NCI-H1092 treated with DMSO at 0.1 percent for 48 hours (cell line): ENCODE data around the gene SLC38A10.
"Not testable (repeated sequence)": the region's sequence is repeated elsewhere in the genome, so short reads cannot be mapped to it uniquely, and the experiment has no call there.

Experiments
- DNase-seq: peaks from one replicate; lab custom pipeline; 2025; lab: John Stamatoyannopoulos, UW

Gene SLC38A10

GRCh38 chr17:81230043-81230820 is 64.9 kb downstream of the SLC38A10 start:
- no peak for DNase-seq

- no peak for DNase-seq
These were observed 65.5 kb downstream of the SLC38A10 start for GRCh38 chr17:81229666-81229920.

GRCh38 chr17:81228834-81229665 is 66.1 kb downstream of the SLC38A10 start:
- DNase-seq = no peak

- no peak for DNase-seq
These were observed 66.7 kb downstream of the SLC38A10 start for GRCh38 chr17:81228420-81228819.

- DNase-seq = not testable (repeated sequence)
These were observed 67.5 kb downstream of the SLC38A10 start for GRCh38 chr17:81227630-81228029.

- peak; percentile 51 for DNase-seq
These were observed 71.4 kb downstream of the SLC38A10 start for GRCh38 chr17:81223762-81224130.

DNA sequence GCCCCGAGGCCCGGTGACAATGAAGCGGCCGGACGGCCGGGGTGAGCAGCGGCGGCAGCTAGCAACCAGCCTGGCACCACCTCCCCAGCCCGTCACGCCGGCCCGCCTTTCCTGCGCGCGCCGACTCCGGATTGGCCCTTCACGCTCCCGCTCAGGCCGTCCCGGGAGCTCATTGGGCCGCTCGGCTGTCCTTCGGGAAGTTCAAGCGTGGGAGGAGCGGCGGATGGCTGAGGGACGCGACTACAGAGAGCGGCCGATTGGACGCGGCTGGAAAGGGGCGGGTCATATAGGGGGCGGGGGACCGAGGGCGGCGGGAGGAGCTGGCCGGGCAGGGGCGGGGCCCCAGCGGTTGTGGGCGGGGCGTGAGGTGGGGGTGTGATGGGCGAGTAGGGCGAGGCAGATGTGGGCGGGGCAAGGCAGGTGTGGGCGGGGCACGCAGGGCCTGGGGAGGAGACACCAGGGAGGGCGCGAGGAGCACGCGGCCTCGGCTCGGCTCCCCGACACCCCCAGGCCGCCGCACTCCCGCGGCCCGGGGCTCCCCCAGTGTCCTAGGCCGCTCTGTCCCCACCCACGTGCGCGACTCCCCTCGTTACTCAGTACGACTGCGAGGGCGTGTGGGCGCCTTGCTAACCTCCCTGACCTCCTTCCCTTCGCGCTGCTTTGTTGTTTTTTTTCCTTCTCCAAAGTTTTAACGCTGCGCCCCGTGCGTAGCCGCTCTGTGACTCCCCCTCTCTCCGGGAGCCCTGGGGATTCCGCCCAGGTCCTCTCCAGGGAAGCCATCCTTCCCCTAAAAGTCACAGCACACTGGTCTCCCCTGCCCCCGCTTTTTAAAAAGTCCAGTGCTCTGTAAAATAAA is 72.0 kb downstream of the SLC38A10 start, which contains the start of gene CEP131:
CEP131 (minus strand) TSS at position 60 of the 856 bp plus-strand sequence. CDS start 2,909 bp downstream, outside the sequence.
- peak; percentile 97 for DNase-seq

GRCh38 chr17:81222620-81222905 is 72.5 kb downstream of the SLC38A10 start:
- DNase-seq = no peak

DNA sequence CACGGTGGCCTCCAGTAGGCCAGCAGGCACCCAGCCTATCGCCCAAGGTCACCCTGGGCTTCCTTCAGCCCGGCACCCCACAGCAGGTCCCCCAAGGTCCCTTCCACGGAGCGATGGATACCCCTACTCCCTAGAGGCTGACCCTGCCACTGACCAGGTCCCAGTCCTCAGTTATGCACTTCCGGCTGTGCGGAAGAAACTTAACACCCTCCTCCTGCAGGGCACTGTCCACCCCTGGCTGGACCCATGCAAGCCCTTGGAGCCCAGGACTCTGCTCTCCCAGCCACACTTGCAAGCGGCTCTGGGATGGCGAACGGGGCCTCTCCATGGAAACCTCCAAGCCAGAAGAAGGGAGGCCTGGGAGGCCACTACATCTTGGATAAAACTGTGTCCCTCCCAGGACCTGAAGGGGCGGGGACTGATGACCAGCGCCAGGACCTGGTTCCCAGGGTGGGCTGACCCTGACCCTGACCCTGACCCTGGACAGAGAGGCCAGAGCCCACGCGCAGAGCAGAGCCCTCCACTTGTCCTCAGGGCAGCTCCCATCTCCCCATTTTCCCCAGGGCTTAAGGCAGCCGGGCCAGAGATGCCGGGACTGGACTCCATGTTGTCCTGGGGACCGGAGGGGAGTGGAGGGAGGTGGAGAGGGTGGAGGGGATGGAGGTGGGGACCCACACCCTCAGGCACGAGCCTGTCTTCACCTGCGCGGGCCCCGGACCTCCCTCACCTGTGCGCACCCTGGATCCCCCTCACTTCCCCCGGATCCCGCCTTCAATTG is 73.1 kb downstream of the SLC38A10 start:
- DNase-seq = no peak

DNA sequence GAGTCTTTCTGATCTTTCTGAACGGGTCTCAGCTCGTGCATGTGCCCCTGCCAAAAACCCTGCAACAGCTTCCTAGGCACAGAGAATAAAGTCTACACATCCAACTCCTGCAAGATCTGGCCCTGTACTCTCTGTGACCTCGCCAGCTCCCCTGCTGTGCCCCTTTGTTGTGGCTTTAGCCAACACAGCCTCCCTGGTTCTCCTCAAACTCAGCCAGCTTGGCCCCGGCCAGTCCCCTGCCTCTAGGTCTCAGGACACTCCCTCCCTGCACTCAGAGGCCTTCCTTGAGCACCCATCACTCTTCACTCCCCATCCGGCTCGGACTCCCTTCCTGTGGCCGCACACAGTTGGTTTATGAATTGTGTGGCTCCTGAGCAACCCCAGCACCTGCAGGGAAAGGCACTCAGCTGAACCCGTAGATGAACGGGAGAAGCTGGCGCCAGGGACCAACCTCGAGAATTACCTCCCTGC is 73.7 kb downstream of the SLC38A10 start:
- no peak for DNase-seq

GRCh38 chr17:81219476-81220180 is 75.5 kb downstream of the SLC38A10 start:
- DNase-seq = no peak

GRCh38 chr17:81218991-81219390 is 76.1 kb downstream of the SLC38A10 start:
- DNase-seq = no peak

DNA sequence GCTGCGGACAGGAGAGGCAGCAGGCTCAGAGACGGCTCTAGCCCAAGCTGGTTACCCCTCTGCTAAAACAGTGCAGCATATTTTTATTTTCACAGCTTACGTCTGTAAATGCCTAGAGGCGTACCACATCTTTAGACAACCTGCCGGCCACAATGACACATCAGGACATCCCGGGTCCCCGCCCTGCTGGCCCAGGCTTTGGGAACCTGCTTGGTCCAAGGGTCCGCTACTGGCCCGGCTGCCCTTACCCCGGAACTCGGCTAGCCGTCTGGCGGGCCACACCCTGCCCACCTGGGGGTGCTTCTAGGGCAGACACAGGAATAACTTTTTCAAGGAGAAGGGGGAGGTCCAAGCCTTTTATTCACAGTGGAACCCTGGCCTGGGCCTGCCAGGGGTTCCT is 76.6 kb downstream of the SLC38A10 start:
- no peak for DNase-seq

DNA sequence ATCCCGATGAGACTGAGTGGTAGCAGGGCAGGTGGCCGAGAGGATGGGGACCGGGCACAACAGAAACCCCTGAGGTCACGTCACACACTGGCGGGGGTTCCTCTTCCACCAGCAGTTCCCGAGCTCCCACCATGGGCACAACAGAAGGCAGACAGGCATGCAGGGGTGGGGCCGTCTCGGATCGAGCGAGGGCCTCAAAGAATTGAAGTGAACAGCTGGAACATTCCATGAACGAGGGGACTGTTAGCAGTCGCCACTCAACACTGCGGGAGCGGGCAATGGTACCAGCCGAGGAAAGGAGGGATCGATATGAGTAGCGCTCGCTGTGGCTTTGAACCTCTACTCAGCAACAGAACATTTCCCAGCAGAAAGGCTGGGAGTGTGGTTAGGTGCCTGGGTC is 77.6 kb downstream of the SLC38A10 start:
- no peak for DNase-seq

GRCh38 chr17:81213978-81214377 is 81.1 kb downstream of the SLC38A10 start:
- DNase-seq = no peak

GRCh38 chr17:81212365-81212764 is 82.7 kb downstream of the SLC38A10 start:
- DNase-seq = no peak

DNA sequence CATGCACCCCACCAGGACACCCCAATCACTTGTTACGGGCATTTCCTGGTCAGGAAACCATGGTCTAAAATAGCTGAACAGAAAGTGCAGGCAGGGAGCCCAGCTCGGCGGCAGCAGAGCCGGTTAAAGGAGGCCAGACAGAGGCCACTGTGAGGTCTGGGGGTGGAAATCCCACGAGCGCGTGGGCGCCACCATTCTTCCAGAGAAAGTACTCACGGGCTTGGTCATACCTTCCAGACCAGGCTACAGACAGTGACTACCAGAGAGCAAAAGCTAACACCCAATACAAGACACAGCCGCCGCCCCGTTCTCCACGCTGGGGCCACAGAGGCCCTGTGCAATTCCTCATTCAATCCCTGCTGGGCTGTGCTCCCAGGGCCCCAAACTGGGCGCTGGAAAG is 84.2 kb downstream of the SLC38A10 start:
- DNase-seq = no peak

DNA sequence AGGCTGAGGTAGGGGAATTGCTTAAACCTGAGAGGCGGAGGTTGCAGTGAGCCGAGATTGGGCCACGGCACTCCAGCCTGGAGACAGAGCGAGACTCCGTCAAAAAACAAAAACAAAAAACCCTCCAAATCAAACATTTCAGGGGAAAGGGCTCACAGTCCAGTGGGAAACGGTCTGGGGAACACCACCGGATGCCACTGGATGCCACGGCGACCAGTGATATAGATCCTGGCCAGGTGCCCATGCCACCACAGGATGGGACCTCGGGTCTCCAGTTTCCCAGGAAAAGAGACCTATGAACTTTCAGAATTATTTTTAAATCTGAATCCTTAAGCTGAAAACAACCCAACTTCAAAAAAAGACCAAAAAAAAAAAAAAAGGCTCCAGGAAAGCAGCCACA is 84.6 kb downstream of the SLC38A10 start:
- DNase-seq = no peak

GRCh38 chr17:81209141-81209540 is 86.0 kb downstream of the SLC38A10 start:
- DNase-seq = no peak

DNA sequence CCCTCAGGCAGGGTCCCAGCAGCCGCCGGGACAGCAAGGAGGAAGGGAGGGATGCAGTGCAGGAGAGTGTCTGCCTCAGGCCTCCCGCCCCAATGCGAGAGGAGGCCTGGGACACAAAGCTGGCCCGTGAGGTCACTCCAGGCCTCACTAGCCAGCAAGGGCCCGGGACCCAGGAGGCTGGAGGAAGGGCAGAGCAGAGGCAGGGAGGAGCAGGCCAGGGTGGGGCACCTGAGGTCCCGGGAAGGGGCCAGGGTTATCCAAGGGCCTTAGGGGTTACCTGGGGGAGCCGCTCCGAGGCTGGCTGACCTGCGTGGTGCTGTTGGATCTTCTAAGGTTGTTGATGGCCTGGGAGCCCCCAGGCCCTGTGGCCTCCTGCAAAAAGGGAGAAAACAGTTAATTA is 86.5 kb downstream of the SLC38A10 start:
- no peak for DNase-seq
